Measurements from ENCODE around the gene RHOB.

- TF ChIP-seq, protein P1, sequence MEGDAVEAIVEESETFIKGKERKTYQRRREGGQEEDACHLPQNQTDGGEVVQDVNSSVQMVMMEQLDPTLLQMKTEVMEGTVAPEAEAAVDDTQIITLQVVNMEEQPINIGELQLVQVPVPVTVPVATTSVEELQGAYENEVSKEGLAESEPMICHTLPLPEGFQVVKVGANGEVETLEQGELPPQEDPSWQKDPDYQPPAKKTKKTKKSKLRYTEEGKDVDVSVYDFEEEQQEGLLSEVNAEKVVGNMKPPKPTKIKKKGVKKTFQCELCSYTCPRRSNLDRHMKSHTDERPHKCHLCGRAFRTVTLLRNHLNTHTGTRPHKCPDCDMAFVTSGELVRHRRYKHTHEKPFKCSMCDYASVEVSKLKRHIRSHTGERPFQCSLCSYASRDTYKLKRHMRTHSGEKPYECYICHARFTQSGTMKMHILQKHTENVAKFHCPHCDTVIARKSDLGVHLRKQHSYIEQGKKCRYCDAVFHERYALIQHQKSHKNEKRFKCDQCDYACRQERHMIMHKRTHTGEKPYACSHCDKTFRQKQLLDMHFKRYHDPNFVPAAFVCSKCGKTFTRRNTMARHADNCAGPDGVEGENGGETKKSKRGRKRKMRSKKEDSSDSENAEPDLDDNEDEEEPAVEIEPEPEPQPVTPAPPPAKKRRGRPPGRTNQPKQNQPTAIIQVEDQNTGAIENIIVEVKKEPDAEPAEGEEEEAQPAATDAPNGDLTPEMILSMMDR (IDR thresholded peaks at IDR 0.05): no peak
- no peak for TF ChIP-seq SIN3A (IDR thresholded peaks at IDR 0.05; ENCODE audit: borderline replicate concordance, insufficient read depth, low read depth, low read length)
- TF ChIP-seq POLR2AphosphoS5 (IDR thresholded peaks at IDR 0.05; ENCODE audit: low read depth, low read length): no peak
Observed at GRCh38 chr2:20484034-20484617, 37.3 kb downstream of the RHOB start.

All from Panc1 (cell line).